H1 (cell line): ENCODE results near the gene ARHGEF28. TPM values are rescaled to one million over a fixed set of nuclear protein-coding genes. Genes with fewer than 3 reads are reported as not detected.

ENCODE experiments used
- CTCF ChIA-PET: fragments of 300-600 bp; sonication (Branson Sonifier 250); formaldehyde crosslinking; loops from one replicate; lab custom pipeline; 2021; ENCODE audit not compliant: partially characterized antibody; lab: Charles Lee
- POLR2A ChIA-PET: fragments of 300-600 bp; sonication (Branson Sonifier 250); formaldehyde crosslinking; loops from one replicate; lab custom pipeline; 2021; ENCODE audit warnings: inconsistent platforms; ENCODE audit not compliant: partially characterized antibody; lab: Charles Lee
- DNase-seq, 2 experiments: peaks; one replicate each; pipeline versions ENCODE4 v3.0.0 to v3.0.0-alpha.2; 2010 to 2022; ENCODE audit warnings: low spot score in 2 of 2, low read depth in 1 of 2, mixed read lengths in 1 of 2
- FAIRE-seq: peaks from 2 replicates; lab custom pipeline; 2011; peaks lifted over from hg19 to GRCh38; lab: Jason Lieb, UNC
- H2AFZ ChIP-seq: 2 replicates; pipeline ENCODE4 v1.8.1; 2012; ENCODE audit warnings: low read length, inconsistent platforms
- H2AK5ac ChIP-seq: 2 replicates; pipeline ENCODE4 v1.6.1; 2013; ENCODE audit warnings: low read depth, low read length
- H2BK120ac ChIP-seq: replicated peaks from 2 replicates; pipeline ENCODE3; 2013; ENCODE audit warnings: low read depth, low read length, inconsistent platforms
- H2BK12ac ChIP-seq: 2 replicates; pipeline ENCODE4 v1.6.1; 2013; ENCODE audit warnings: low read depth, low read length
- H2BK15ac ChIP-seq: 2 replicates; pipeline ENCODE4 v1.6.1; 2013; ENCODE audit warnings: low read length
- H2BK20ac ChIP-seq: 2 replicates; pipeline ENCODE4 v1.6.1; 2013; ENCODE audit warnings: low read length
- H2BK5ac ChIP-seq: 2 replicates; pipeline ENCODE4 v1.6.1; 2013; ENCODE audit warnings: low read depth, low read length
- H3K14ac ChIP-seq: 2 replicates; pipeline ENCODE4 v1.6.1; 2013; ENCODE audit warnings: inconsistent platforms; ENCODE audit not compliant: insufficient read length
- H3K18ac ChIP-seq: 2 replicates; pipeline ENCODE4 v1.6.1; 2013; ENCODE audit warnings: low read length; ENCODE audit errors: extremely low read depth
- H3K23ac ChIP-seq: 2 replicates; pipeline ENCODE4 v1.6.1; 2013; ENCODE audit warnings: inconsistent platforms; ENCODE audit not compliant: insufficient read length
- H3K23me2 ChIP-seq: 2 replicates; pipeline ENCODE4 v1.6.1; 2013; ENCODE audit warnings: low read depth, low read length
- H3K27ac ChIP-seq: 2 replicates; pipeline ENCODE4 v1.6.1; 2011; ENCODE audit warnings: low read depth, low read length, inconsistent platforms
- H3K27me3 ChIP-seq, 4 experiments: replicated peaks in 1 of 4; 1 replicate in 1 of 4; 2 replicates in 3 of 4; pipeline versions ENCODE4 v1.6.1 to v1.8.1; 2011 to 2013; ENCODE audit warnings: low read length in 3 of 4, mild to moderate bottlenecking in 3 of 4, inconsistent platforms in 2 of 4, mixed read lengths in 2 of 4, moderate library complexity in 1 of 4; ENCODE audit not compliant: control insufficient read depth in 3 of 4, insufficient read depth in 3 of 4; ENCODE audit errors: extremely low read depth in 1 of 4
- H3K36me3 ChIP-seq, 4 experiments: 2 replicates each; pipeline versions ENCODE4 v1.6.1 to v1.8.1; 2011 to 2013; ENCODE audit warnings: mild to moderate bottlenecking in 4 of 4, low read length in 3 of 4, moderate library complexity in 2 of 4, control low read depth in 1 of 4, inconsistent platforms in 1 of 4; ENCODE audit not compliant: insufficient read depth in 4 of 4, control insufficient read depth in 2 of 4
- H3K4ac ChIP-seq: replicated peaks from 2 replicates; pipeline ENCODE3; 2013; ENCODE audit warnings: low read length, low read depth, mixed read lengths, inconsistent platforms; ENCODE audit not compliant: insufficient read length
- H3K4me1 ChIP-seq, 4 experiments: replicated peaks in 1 of 4; 1 replicate in 1 of 4; 2 replicates in 3 of 4; pipeline versions ENCODE4 v1.6.1 to v1.8.1; 2011 to 2013; ENCODE audit warnings: low read length in 3 of 4, inconsistent platforms in 2 of 4, mixed read lengths in 1 of 4; ENCODE audit not compliant: insufficient read depth in 4 of 4, control insufficient read depth in 3 of 4
- H3K4me2 ChIP-seq, 2 experiments: 2 replicates each; pipeline versions ENCODE4 v1.6.1 to v1.8.1; 2011 to 2013; ENCODE audit warnings: low read depth in 2 of 2, low read length in 2 of 2, control low read depth in 1 of 2, inconsistent platforms in 1 of 2, mild to moderate bottlenecking in 1 of 2; ENCODE audit not compliant: insufficient read depth in 1 of 2
- H3K4me3 ChIP-seq, 4 experiments: fragments of 200-600, 300-600 bp in 1 of 4; sonication (generic), shearing (Covaris generic), sonication (Bioruptor Twin) in 1 of 4; 2 replicates each; pipeline versions ENCODE4 v1.5.1 to v1.8.1; 2011 to 2016; ENCODE audit warnings: low read length in 4 of 4, low read depth in 3 of 4, control low read depth in 2 of 4, inconsistent platforms in 2 of 4, mild to moderate bottlenecking in 2 of 4, mixed read lengths in 1 of 4, moderate library complexity in 1 of 4; ENCODE audit not compliant: insufficient read depth in 2 of 4; ENCODE audit errors: extremely low read depth in 1 of 4
- H3K56ac ChIP-seq: replicated peaks from 2 replicates; pipeline ENCODE3; 2013; ENCODE audit warnings: low read depth, mild to moderate bottlenecking, mixed read lengths, low read length, inconsistent platforms; ENCODE audit not compliant: insufficient read length
- H3K79me1 ChIP-seq: 2 replicates; pipeline ENCODE4 v1.6.1; 2013; ENCODE audit warnings: low read depth, low read length, control low read depth
- H3K79me2 ChIP-seq, 2 experiments: 2 replicates each; pipeline versions ENCODE4 v1.6.1 to v1.8.1; 2012 to 2013; ENCODE audit warnings: low read length in 2 of 2, mild to moderate bottlenecking in 2 of 2, inconsistent platforms in 1 of 2; ENCODE audit not compliant: insufficient read depth in 2 of 2, control insufficient read depth in 1 of 2
- H3K9ac ChIP-seq, 4 experiments: replicated peaks in 1 of 4; 1 replicate in 1 of 4; 2 replicates in 3 of 4; pipeline versions ENCODE4 v1.6.1 to v1.8.1; 2011 to 2013; ENCODE audit warnings: low read depth in 3 of 4, low read length in 3 of 4, control low read depth in 2 of 4, mild to moderate bottlenecking in 2 of 4, moderate library complexity in 2 of 4, inconsistent platforms in 1 of 4; ENCODE audit errors: extremely low read depth in 1 of 4
- H3K9me3 ChIP-seq, 2 experiments: 2 replicates each; pipeline versions ENCODE4 v1.6.1 to v1.8.1; 2012 to 2013; ENCODE audit warnings: mild to moderate bottlenecking in 2 of 2, moderate library complexity in 2 of 2, control low read depth in 1 of 2, inconsistent platforms in 1 of 2, low read depth in 1 of 2, low read length in 1 of 2, mixed read lengths in 1 of 2; ENCODE audit not compliant: insufficient read depth in 2 of 2
- H4K20me1 ChIP-seq, 2 experiments: replicated peaks in 1 of 2; 2 replicates each; pipeline versions ENCODE3 to v1.8.1; 2011 to 2013; ENCODE audit warnings: inconsistent platforms in 2 of 2, low read length in 2 of 2, mild to moderate bottlenecking in 1 of 2; ENCODE audit not compliant: insufficient read depth in 2 of 2, control insufficient read depth in 1 of 2
- H4K5ac ChIP-seq: 2 replicates; pipeline ENCODE4 v1.6.1; 2013; ENCODE audit warnings: low read length, low read depth, mixed read lengths, inconsistent platforms; ENCODE audit not compliant: insufficient read length
- H4K8ac ChIP-seq: 2 replicates; pipeline ENCODE4 v1.8.0; 2013; ENCODE audit warnings: mild to moderate bottlenecking, moderate library complexity, low read length, inconsistent platforms; ENCODE audit not compliant: insufficient read depth; ENCODE audit errors: extremely low read depth
- H4K91ac ChIP-seq: replicated peaks from 2 replicates; pipeline ENCODE3; 2013; ENCODE audit warnings: low read length, mixed read lengths, inconsistent platforms; ENCODE audit not compliant: insufficient read length
- CBX5 ChIP-seq: fragments of 300-800, 300-1000 bp; sonication (generic); IDR thresholded peaks from 2 replicates; pipeline ENCODE4 v1.7.1; 2016; ENCODE audit warnings: antibody characterized with exemption, low read length, low read depth
- CEBPB ChIP-seq: IDR thresholded peaks from 2 replicates; pipeline ENCODE4 v1.6.1; 2012; ENCODE audit warnings: low read depth, low read length
- CREB1 ChIP-seq: IDR thresholded peaks from 2 replicates; pipeline ENCODE4 v1.6.1; 2012; ENCODE audit warnings: inconsistent platforms
- EZH2 ChIP-seq: fragments of 200-600 bp; sonication (generic); IDR thresholded peaks from 2 replicates; pipeline ENCODE4 v1.7.1; 2012; ENCODE audit warnings: low read depth, mild to moderate bottlenecking, moderate library complexity, low read length, inconsistent platforms; ENCODE audit not compliant: severe bottlenecking
- NRF1 ChIP-seq: IDR thresholded peaks from 2 replicates; pipeline ENCODE4 v1.6.1; 2011; ENCODE audit warnings: mild to moderate bottlenecking, low read depth, low read length, improper control_type of control experiment
- POU5F1 ChIP-seq: IDR thresholded peaks from 2 replicates; pipeline ENCODE4 v1.6.1; 2011; ENCODE audit warnings: low read depth, mild to moderate bottlenecking, low read length, moderate library complexity
- SUZ12 ChIP-seq: fragments of 200-600 bp; sonication (generic); IDR thresholded peaks from 2 replicates; pipeline ENCODE4 v1.6.1; 2012; ENCODE audit warnings: mild to moderate bottlenecking, inconsistent platforms, low read length, moderate library complexity, mixed read lengths
- TEAD4 ChIP-seq: IDR thresholded peaks from 2 replicates; pipeline ENCODE4 v1.6.1; 2012; ENCODE audit warnings: low read depth, low read length, inconsistent platforms, mixed read lengths
- ZNF274 ChIP-seq: IDR thresholded peaks from 2 replicates; pipeline ENCODE4 v1.7.0; 2012; ENCODE audit warnings: low read length, borderline replicate concordance; ENCODE audit errors: extremely low read depth
- WGBS, 2 experiments: shearing (Covaris generic) in 1 of 2; methylation state at CpG; one replicate each; pipeline versions ENCODE4 v1.1.6 to v1.1.7; 2013 to 2015; ENCODE audit warnings: low lambda C conversion rate in 2 of 2, mixed read lengths in 2 of 2, inconsistent platforms in 1 of 2, low coverage in 1 of 2, missing lambda C conversion rate in 1 of 2; ENCODE audit not compliant: insufficient replicate concordance in 2 of 2, insufficient coverage in 1 of 2, insufficient read length in 1 of 2; ENCODE audit errors: extremely low coverage in 1 of 2, missing lambda C conversion rate in 1 of 2; 5-methylcytosine and 5-hydroxymethylcytosine counted together
- polyA plus RNA-seq, 7 experiments: library from polyadenylated mRNA; depleted of rRNA in 3 of 7; stranded (reverse) in 5 of 7; unstranded in 2 of 7; fragments of >200 nt in 5 of 7; fragments of 200-250 nt in 2 of 7; gene quantifications; 1 replicate in 5 of 7; 2 replicates in 1 of 7; 4 replicates in 1 of 7; pipeline versions ENCODE4 v1.2.1 to v1.2.3, GENCODE V29; 2011 to 2013; ENCODE audit warnings: missing spikeins in 2 of 7, mixed read lengths in 2 of 7
- total RNA-seq: library from RNA; stranded (reverse); fragmentation: NEBNext Ultra II Directional; extraction: Animal tissue kit (Norgen Biotek cat#: 25700); gene quantifications from 2 replicates; pipeline ENCODE4 v1.2.1, GENCODE V29; 2021

Gene ARHGEF28
- total and polyA plus RNA-seq, 2 of the 8 experiments (the other 6 are each of a cell fraction or from before 2014, with no cell fraction given), result 0.33 to 1.0 TPM

- H2BK15ac ChIP-seq, result no peak overlapping the region
- no peaks in the 10 kb centered on the region; the same call in 1 of the 2 replicates for H3K23me2 ChIP-seq
- H3K79me2 ChIP-seq, result no peaks in the 10 kb centered on the region
- no peak overlapping the region for H4K5ac ChIP-seq
- H2BK20ac ChIP-seq, result no peak overlapping the region
- H3K27ac ChIP-seq, result no peak overlapping the region
- H3K23ac ChIP-seq, result no peak overlapping the region
- WGBS, 2 experiments, result 96% methylated on average over 1 of the region's 1 CpG; no CpG with 5 or more reads in 1 of the 2 experiments
- no peak overlapping the region for H3K4me2 ChIP-seq
- H2BK5ac ChIP-seq, result no peak overlapping the region
- POLR2A ChIA-PET, result no interaction called here
- no peak for DNase-seq
- no peak overlapping the region for H2AFZ ChIP-seq
- H2AK5ac ChIP-seq, result no peak overlapping the region
- H3K4me1 ChIP-seq, result no peaks in the 10 kb centered on the region
- H3K4me3 ChIP-seq, result no peak overlapping the region
- no peaks in the 10 kb centered on the region for H3K36me3 ChIP-seq
- TF ChIP-seq NRF1 (no peak), EZH2 (no peak), SUZ12 (no peak), POU5F1 (no peak), CEBPB (no peak), CREB1 (no peak), CBX5 (no peak), TEAD4 (no peak), ZNF274 (no peak)
- CTCF ChIA-PET, result no interaction called here
- H3K9ac ChIP-seq, result no peak overlapping the region
- no peak for FAIRE-seq
- no peak overlapping the region for H3K56ac ChIP-seq
- no peaks in the 10 kb centered on the region for H3K79me1 ChIP-seq
- H3K9me3 ChIP-seq, result no peaks in the 10 kb centered on the region
- no peak overlapping the region for H4K8ac ChIP-seq
- no peaks in the 10 kb centered on the region for H3K27me3 ChIP-seq
- no peak overlapping the region for H4K91ac ChIP-seq
- H2BK12ac ChIP-seq, result no peak overlapping the region
- no peak overlapping the region for H3K14ac ChIP-seq
- H4K20me1 ChIP-seq, result no peaks in the 10 kb centered on the region
- no peak overlapping the region for H3K4ac ChIP-seq
- no peak overlapping the region for H2BK120ac ChIP-seq
- H3K18ac ChIP-seq, result no peak overlapping the region
These were observed 197.5 kb downstream of the ARHGEF28 start for GRCh38 chr5:73823508-73823925.
